A673 (cell line): Measurements from ENCODE around the gene CARS2. TPM values are rescaled to one million over a fixed set of nuclear protein-coding genes. Genes with fewer than 3 reads are reported as not detected.

Source experiments
- BruUV-seq: library from RNA; stranded (reverse); fragments of 400-500 nt; replicated peaks from 2 replicates; lab custom pipeline; 2021; lab: Mats Ljungman, UMichigan
- CTCF ChIA-PET: fragments of 300-600 bp; sonication (Branson Sonifier 250); formaldehyde crosslinking; loops from one replicate; lab custom pipeline; 2022; ENCODE audit warnings: antibody characterized with exemption; lab: Charles Lee
- POLR2A ChIA-PET: fragments of 300-600 bp; sonication (Branson Sonifier 250); formaldehyde crosslinking; loops from one replicate; lab custom pipeline; 2022; ENCODE audit warnings: antibody characterized with exemption; ENCODE audit not compliant: low non-redundant PET; lab: Charles Lee
- DNase-seq: peaks from one replicate; pipeline ENCODE4 v3.0.0-alpha.2; 2015; ENCODE audit warnings: low spot score
- H3K27ac ChIP-seq: fragments of 200-600 bp; sonication (generic); 2 replicates; pipeline ENCODE4 v1.5.1; 2016; ENCODE audit warnings: mixed run types, low read depth, mild to moderate bottlenecking, mixed read lengths, antibody characterized with exemption, low read length; ENCODE audit not compliant: poor library complexity, severe bottlenecking
- H3K27me3 ChIP-seq: fragments of 200-600 bp; sonication (generic); replicated peaks from 2 replicates; pipeline ENCODE4 v1.6.1; 2017; ENCODE audit warnings: mixed run types, low read depth, mild to moderate bottlenecking, mixed read lengths, antibody characterized with exemption, low read length; ENCODE audit not compliant: insufficient read depth, poor library complexity
- H3K36me3 ChIP-seq: fragments of 200-600 bp; sonication (generic); 2 replicates; pipeline ENCODE4 v1.6.1; 2016; ENCODE audit warnings: mixed run types, mild to moderate bottlenecking, mixed read lengths, antibody characterized with exemption, low read length; ENCODE audit not compliant: insufficient read depth, poor library complexity, severe bottlenecking
- H3K4me1 ChIP-seq: fragments of 200-600 bp; sonication (generic); 2 replicates; pipeline ENCODE4 v1.6.1; 2017; ENCODE audit warnings: mixed run types, mild to moderate bottlenecking, mixed read lengths, antibody characterized with exemption, low read length; ENCODE audit not compliant: insufficient read depth, poor library complexity, severe bottlenecking
- H3K4me3 ChIP-seq: fragments of 200-600 bp; sonication (generic); 2 replicates; pipeline ENCODE4 v1.5.1; 2016; ENCODE audit warnings: low read depth, mixed run types, mild to moderate bottlenecking, mixed read lengths, low read length; ENCODE audit not compliant: poor library complexity, severe bottlenecking
- H3K9me3 ChIP-seq: fragments of 200-600 bp; sonication (generic); 2 replicates; pipeline ENCODE4 v1.6.1; 2016; ENCODE audit warnings: mixed run types, low read depth, mild to moderate bottlenecking, mixed read lengths, antibody characterized with exemption, low read length; ENCODE audit not compliant: poor library complexity, severe bottlenecking
- EZH2 ChIP-seq: fragments of 200-600 bp; sonication (generic); IDR thresholded peaks from 2 replicates; pipeline ENCODE4 v1.6.1; 2017; ENCODE audit warnings: borderline replicate concordance, low read depth, mild to moderate bottlenecking, mixed read lengths, antibody characterized with exemption, low read length; ENCODE audit not compliant: poor library complexity, severe bottlenecking
- intact Hi-C: fragments of 100-400 bp; cut with micrococcal nuclease; formaldehyde crosslinking; loops from one replicate; pipeline ENCODE4 v1.10.0; 2022; ENCODE audit not compliant: unreplicated experiment
- total RNA-seq: library from RNA; stranded (reverse); gene quantifications from 2 replicates; pipeline ENCODE4 v1.2.3, GENCODE V29; 2021
- TF ChIP-seq, protein P1 (sequence below): fragments of 300-800, 200-600 bp; sonication (generic); conservative IDR thresholded peaks from 2 replicates; pipeline ENCODE4 v1.5.1; 2017; ENCODE audit warnings: low read depth, mild to moderate bottlenecking, antibody characterized with exemption, low read length, moderate library complexity, mixed read lengths

Gene CARS2
- total RNA-seq, 1 experiment from 2014 or later = 71.4 TPM

- no peak for TF ChIP-seq EZH2
- TF ChIP-seq, protein P1, sequence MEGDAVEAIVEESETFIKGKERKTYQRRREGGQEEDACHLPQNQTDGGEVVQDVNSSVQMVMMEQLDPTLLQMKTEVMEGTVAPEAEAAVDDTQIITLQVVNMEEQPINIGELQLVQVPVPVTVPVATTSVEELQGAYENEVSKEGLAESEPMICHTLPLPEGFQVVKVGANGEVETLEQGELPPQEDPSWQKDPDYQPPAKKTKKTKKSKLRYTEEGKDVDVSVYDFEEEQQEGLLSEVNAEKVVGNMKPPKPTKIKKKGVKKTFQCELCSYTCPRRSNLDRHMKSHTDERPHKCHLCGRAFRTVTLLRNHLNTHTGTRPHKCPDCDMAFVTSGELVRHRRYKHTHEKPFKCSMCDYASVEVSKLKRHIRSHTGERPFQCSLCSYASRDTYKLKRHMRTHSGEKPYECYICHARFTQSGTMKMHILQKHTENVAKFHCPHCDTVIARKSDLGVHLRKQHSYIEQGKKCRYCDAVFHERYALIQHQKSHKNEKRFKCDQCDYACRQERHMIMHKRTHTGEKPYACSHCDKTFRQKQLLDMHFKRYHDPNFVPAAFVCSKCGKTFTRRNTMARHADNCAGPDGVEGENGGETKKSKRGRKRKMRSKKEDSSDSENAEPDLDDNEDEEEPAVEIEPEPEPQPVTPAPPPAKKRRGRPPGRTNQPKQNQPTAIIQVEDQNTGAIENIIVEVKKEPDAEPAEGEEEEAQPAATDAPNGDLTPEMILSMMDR = no peak
- Histone ChIP-seq H3K27ac (no peak overlapping the region), H3K27me3 (no peaks in the 10 kb centered on the region), H3K4me1 (peaks cover 10% of the 10 kb centered on the region), H3K9me3 (no peaks in the 10 kb centered on the region), H3K36me3 (peaks cover 3% of the 10 kb centered on the region), H3K4me3 (no peak overlapping the region)
- intact Hi-C loops = no loop called here
- DNase-seq = no peak
- POLR2A ChIA-PET = no interaction called here
- BruUV-seq = no TSS peak
- CTCF ChIA-PET = no interaction called here
These were observed 80.1 kb downstream of the CARS2 start for GRCh38 chr13:110625771-110626321.

DNA sequence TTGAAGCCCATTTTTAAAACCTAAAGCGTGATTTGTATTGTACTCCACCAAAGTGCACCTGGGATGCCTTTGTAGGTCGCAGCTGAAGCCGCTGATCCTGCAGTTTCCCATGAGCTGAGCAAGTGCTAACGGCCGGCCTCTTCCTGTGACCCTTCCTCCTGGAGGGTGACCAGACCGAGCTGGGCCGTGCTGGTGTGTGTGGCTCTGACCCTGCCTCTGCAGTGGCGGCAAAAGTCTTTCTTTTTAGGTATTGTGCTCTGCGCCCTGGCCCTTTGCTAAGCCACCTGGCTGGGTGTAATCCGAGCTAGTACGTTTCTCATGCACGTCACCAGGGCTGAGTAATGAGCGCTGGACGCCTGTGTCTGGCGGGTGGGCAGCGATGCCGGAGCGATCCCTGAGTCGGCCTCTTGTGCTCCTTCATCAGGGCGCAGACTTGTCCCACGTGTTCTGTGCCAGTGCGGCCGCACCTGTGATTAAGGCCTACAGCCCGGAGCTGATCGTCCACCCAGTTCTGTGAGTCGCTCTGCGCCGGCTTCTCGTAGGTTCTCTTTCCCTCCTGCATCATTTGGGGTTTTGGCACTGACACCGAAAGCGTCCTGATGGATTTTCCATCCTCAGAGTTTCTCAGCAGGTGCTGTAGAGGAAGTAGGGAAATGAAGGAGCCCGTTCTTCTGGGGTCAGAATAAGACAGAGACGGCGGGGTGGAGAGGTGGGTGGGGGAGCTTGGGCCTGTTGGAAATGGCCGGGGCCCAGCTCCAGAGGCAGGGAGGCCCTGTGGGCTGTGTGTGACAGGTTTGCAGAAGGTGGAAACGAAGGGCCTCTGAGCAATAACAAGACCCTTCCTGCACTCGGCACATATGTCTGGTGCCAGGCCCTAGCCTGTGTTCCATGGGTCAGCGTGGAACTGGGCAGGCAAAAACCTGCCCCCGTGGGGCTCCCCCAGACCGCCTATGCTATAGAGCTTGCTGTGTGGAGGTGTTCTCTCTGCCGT, 80.9 kb downstream of the CARS2 start:
- intact Hi-C loops = no loop called here
- peaks cover 3% of the 10 kb centered on the region for H3K36me3 ChIP-seq
- ChIA-PET CTCF (no interaction called here), POLR2A (no interaction called here)
- peaks cover 10% of the 10 kb centered on the region for H3K4me1 ChIP-seq
- H3K27ac ChIP-seq = no peak overlapping the region
- H3K4me3 ChIP-seq = no peak overlapping the region
- no peaks in the 10 kb centered on the region for H3K27me3 ChIP-seq
- no peaks in the 10 kb centered on the region for H3K9me3 ChIP-seq
- TF ChIP-seq EZH2 = no peak
- TF ChIP-seq, protein P1 = no peak
- DNase-seq = no peak
- no TSS peak for BruUV-seq

GRCh38 chr13:110620596-110620995, 85.3 kb downstream of the CARS2 start:
- BruUV-seq = no TSS peak
- intact Hi-C loops = no loop called here
- Histone ChIP-seq H3K27ac (no peak overlapping the region), H3K27me3 (no peaks in the 10 kb centered on the region), H3K36me3 (peaks cover 3% of the 10 kb centered on the region), H3K4me1 (peaks cover 11% of the 10 kb centered on the region), H3K9me3 (no peaks in the 10 kb centered on the region), H3K4me3 (no peak overlapping the region)
- POLR2A ChIA-PET = no interaction called here
- CTCF ChIA-PET = no interaction called here
- no peak for TF ChIP-seq EZH2
- TF ChIP-seq, protein P1 = no peak
- DNase-seq = no peak
